Ishikawa (cell line): Measurements from ENCODE around the gene AWAT2.

ENCODE experiments used
- CEBPB ChIP-seq: IDR thresholded peaks from 2 replicates; pipeline ENCODE4 v1.6.1; 2012
- CREB1 ChIP-seq: IDR thresholded peaks from 2 replicates; pipeline ENCODE4 v1.6.1; 2012; ENCODE audit warnings: low read depth
- EGR1 ChIP-seq: IDR thresholded peaks from 2 replicates; pipeline ENCODE4 v1.6.1; 2012
- EP300 ChIP-seq: IDR thresholded peaks from 2 replicates; pipeline ENCODE4 v1.6.1; 2012; ENCODE audit warnings: borderline replicate concordance
- FOXM1 ChIP-seq: IDR thresholded peaks from 2 replicates; pipeline ENCODE4 v1.6.1; 2012; ENCODE audit warnings: low read depth, borderline replicate concordance
- NFIC ChIP-seq: IDR thresholded peaks from 2 replicates; pipeline ENCODE4 v1.6.1; 2012
- RAD21 ChIP-seq: IDR thresholded peaks from 2 replicates; pipeline ENCODE4 v1.6.1; 2012; ENCODE audit warnings: low read depth
- REST ChIP-seq: IDR thresholded peaks from 2 replicates; pipeline ENCODE4 v1.6.1; 2012; ENCODE audit warnings: low read depth, mild to moderate bottlenecking
- TAF1 ChIP-seq: IDR thresholded peaks from 2 replicates; pipeline ENCODE4 v1.6.1; 2012; ENCODE audit warnings: low read depth, mild to moderate bottlenecking
- TCF12 ChIP-seq: IDR thresholded peaks from 2 replicates; pipeline ENCODE4 v1.6.1; 2012; ENCODE audit warnings: low read depth
- TEAD4 ChIP-seq: IDR thresholded peaks from 2 replicates; pipeline ENCODE4 v1.6.1; 2012
- USF1 ChIP-seq: IDR thresholded peaks from 2 replicates; pipeline ENCODE4 v1.6.1; 2012
- YY1 ChIP-seq: IDR thresholded peaks from 2 replicates; pipeline ENCODE4 v1.6.1; 2012; ENCODE audit warnings: low read depth
- ZBTB7A ChIP-seq: IDR thresholded peaks from 2 replicates; pipeline ENCODE4 v1.6.1; 2012; ENCODE audit warnings: low read depth
- TF ChIP-seq, protein P1 (sequence below): IDR thresholded peaks from 2 replicates; pipeline ENCODE4 v1.6.1; 2012

AWAT2 gene

GRCh38 chrX:70046978-70047377, 2.8 kb downstream of the AWAT2 start:
- no peak for TF ChIP-seq USF1

DNA sequence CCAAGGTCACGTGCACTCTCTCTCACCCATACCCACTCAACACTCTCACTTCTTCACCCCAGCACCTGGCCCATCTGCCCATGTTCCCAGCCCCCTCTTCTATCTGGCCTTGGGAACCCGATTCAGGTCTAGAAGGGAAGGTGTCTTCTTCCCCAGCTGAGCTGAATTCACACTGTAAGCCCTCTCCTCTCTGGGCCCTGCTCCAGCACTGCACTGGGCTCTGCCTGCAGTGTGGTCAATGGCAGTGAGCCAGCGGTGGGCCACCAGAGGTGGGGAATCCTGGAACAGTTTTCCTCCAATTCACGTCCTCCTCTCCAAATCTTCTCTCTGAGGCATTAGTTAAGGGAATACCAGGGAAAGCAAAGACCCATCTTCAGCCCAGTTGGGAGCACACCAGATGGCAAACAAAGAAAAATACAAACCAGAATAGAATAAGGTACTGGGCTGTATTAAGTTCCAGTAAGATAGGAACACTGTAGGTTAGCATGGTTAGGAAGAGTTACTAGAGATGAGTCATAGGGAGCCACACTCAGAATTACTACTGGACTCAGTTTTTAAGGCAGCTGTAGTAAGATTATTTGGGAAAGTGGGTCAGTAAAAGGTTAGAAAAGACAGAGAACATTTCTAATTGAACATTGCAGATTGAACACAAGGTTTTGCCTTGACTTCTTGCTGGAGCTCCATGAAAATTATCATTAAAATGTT, 5.0 kb downstream of the AWAT2 start:
- TF ChIP-seq EP300 = no peak
- no peak for TF ChIP-seq TEAD4

DNA sequence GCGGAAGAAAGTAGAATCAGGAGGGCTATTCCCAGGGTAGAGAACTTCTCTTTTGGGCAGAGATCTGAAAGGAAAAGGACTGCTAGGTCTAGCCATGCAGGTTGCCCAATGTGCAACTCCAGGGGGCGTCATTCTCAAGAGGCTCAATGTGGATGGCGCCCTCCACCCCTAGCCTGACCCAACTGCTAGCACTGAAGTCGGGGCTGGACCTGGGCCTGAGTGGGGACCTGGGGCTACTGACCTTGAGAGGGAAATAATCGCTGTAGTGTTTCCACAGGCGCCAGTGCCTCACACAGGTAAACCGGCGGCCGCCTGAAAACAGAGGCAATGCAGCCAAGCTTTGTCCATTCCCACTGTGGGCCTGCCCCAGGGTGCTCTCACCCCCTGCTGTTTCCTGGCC, 6.1 kb downstream of the AWAT2 start:
- no peak for TF ChIP-seq YY1
- TF ChIP-seq EP300 = no peak
- TF ChIP-seq, protein P1, sequence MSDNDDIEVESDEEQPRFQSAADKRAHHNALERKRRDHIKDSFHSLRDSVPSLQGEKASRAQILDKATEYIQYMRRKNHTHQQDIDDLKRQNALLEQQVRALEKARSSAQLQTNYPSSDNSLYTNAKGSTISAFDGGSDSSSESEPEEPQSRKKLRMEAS = no peak
- TF ChIP-seq FOXM1 = no peak
- TF ChIP-seq EGR1 = no peak
- no peak for TF ChIP-seq NFIC
- no peak for TF ChIP-seq RAD21
- TF ChIP-seq TAF1 = no peak

DNA sequence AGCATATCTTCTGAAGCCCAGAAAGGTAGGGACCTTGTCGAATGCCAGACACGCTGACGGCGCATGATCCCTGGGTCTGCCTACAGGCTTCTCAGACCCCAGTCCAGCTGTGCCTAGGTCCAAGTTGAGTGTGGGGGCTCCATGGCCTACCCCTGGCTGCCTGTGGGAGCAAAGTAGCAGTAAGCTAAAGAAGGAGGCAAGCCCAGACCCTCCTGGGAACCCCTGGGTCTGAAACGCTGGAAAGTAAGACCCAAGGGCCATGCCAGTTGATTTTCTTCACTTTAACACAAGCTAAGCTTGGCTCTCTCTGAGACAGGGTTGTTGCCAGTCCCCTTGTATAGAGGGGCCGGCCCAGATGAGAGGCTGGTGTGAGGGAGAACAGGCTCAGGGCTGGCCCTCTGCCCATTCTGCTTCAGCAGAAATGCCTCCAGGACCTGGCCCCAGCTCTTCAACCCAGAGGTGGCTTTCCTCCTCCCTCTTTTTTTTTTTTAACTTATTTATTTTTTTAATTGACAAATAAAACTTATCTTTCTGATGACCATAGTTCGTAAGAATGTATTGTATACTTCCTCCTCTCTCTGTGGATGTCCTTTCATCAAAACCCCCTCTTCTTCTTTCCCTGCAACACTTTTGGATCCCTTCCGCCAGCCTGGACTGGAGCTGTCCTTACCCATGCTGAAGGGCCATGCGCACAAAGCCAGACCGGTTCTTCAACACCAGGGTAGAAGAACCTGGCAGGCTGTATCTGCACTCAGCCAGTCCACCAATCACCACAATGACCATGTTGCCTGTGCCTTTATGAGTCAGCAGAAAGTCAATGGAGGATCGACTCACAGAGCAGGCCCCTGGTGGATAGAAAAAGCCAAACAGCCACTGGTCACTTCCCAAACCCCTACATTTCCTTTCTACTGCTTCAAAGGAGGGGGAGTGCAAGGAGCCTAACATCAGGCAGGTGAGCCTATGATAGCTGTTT, 7.1 kb downstream of the AWAT2 start:
- TF ChIP-seq CREB1 (no peak), TAF1 (no peak)

- no peak for TF ChIP-seq CEBPB
- no peak for TF ChIP-seq EGR1
- TF ChIP-seq, protein P1 = no peak
- no peak for TF ChIP-seq FOXM1
- TF ChIP-seq USF1 = no peak
- TF ChIP-seq YY1 = no peak
- TF ChIP-seq TAF1 = no peak
- no peak for TF ChIP-seq NFIC
- TF ChIP-seq REST = no peak
- no peak for TF ChIP-seq RAD21
- no peak for TF ChIP-seq TEAD4
- TF ChIP-seq EP300 = no peak
- TF ChIP-seq ZBTB7A = no peak
- no peak for TF ChIP-seq TCF12
- no peak for TF ChIP-seq CREB1
These were observed 7.7 kb downstream of the AWAT2 start for GRCh38 chrX:70041993-70042392.

- no peak for TF ChIP-seq REST
- no peak for TF ChIP-seq CEBPB
- no peak for TF ChIP-seq YY1
- no peak for TF ChIP-seq EGR1
- TF ChIP-seq USF1 = no peak
- no peak for TF ChIP-seq FOXM1
- TF ChIP-seq RAD21 = no peak
- TF ChIP-seq, protein P1 = no peak
- no peak for TF ChIP-seq EP300
- no peak for TF ChIP-seq TAF1
- no peak for TF ChIP-seq TEAD4
- no peak for TF ChIP-seq ZBTB7A
- TF ChIP-seq NFIC = no peak
- no peak for TF ChIP-seq TCF12
- TF ChIP-seq CREB1 = no peak
These were observed 10.0 kb downstream of the AWAT2 start for GRCh38 chrX:70039758-70040157.
